ENCODE measurements around the gene HLCS. TPM values are rescaled to one million over a fixed set of nuclear protein-coding genes. Genes with fewer than 3 reads are reported as not detected.

Gene HLCS
- total RNA-seq, 1 experiment from 2014 or later, result 12.7 TPM

- H3K27me3 Mint-ChIP-seq (ENCODE audit: low read depth), result no peaks in the 10 kb centered on the region
- Histone ChIP-seq H3K56ac (ENCODE audit: insufficient read length, low read depth, low read length) (no peak overlapping the region), H2AK5ac (ENCODE audit: insufficient read length, low read length) (no peak overlapping the region), H3T11ph (ENCODE audit: low read length) (no peak overlapping the region), H2AFZ (ENCODE audit: low read length) (no peak overlapping the region), H3K4me2 (ENCODE audit: insufficient read depth, insufficient read length, low read length) (no peak overlapping the region), H2BK15ac (ENCODE audit: low read depth, low read length) (no peak overlapping the region), H3K79me1 (ENCODE audit: insufficient read depth, low read depth, low read length, poor library complexity, severe bottlenecking) (no peaks in the 10 kb centered on the region), H4K8ac (replicated peaks; ENCODE audit: insufficient read length, low read depth, low read length) (no peak overlapping the region), H3K4ac (ENCODE audit: low read depth, low read length) (no peak overlapping the region), H3K23me2 (ENCODE audit: insufficient read length, low read depth, low read length, poor library complexity, severe bottlenecking) (peaks cover 3% of the 10 kb centered on the region), H3K4me1 (ENCODE audit: insufficient read depth, low read length) (no peaks in the 10 kb centered on the region; the same call in 1 of the 2 replicates), H4K91ac (ENCODE audit: insufficient read length, low read depth, low read length) (no peak overlapping the region), H2BK20ac (ENCODE audit: low read depth, low read length, poor library complexity, severe bottlenecking) (no peak overlapping the region), H3K9ac (ENCODE audit: extremely low read depth, insufficient read length, low read length) (no peak overlapping the region), H4K20me1 (ENCODE audit: control insufficient read depth, insufficient read depth, insufficient read length) (no peaks in the 10 kb centered on the region), H3K9me3 (ENCODE audit: control insufficient read depth, low read depth, low read length) (no peaks in the 10 kb centered on the region), H3K14ac (ENCODE audit: insufficient read depth, low read length) (no peak overlapping the region), H2BK120ac (ENCODE audit: low read depth, low read length, poor library complexity, severe bottlenecking) (no peak overlapping the region), H2BK12ac (ENCODE audit: insufficient read length, low read depth, low read length) (no peak overlapping the region), H3K27ac (ENCODE audit: insufficient read length, low read depth, low read length) (no peak overlapping the region), H2BK5ac (ENCODE audit: insufficient read length, low read length) (no peak overlapping the region), H3K79me2 (ENCODE audit: insufficient read depth, low read length) (no peaks in the 10 kb centered on the region), H4K5ac (ENCODE audit: insufficient read length, low read depth, low read length) (no peak overlapping the region), H3K18ac (ENCODE audit: insufficient read length, low read depth, low read length) (no peak overlapping the region), H3K27me3 (ENCODE audit: insufficient read depth, low read length) (no peaks in the 10 kb centered on the region), H3K23ac (ENCODE audit: insufficient read length, low read depth, low read length) (no peak overlapping the region)
- peaks cover 19 to 20% of the 10 kb centered on the region in 2 experiments for H3K4me1 Mint-ChIP-seq
- no peak overlapping the region for H3K4me3 Mint-ChIP-seq
- H3K36me3 Mint-ChIP-seq (ENCODE audit: insufficient read depth in 1 of 3, low read depth in 3 of 3), result peaks cover 0 to 10% (median 4%) of the 10 kb centered on the region in 3 experiments; a peak in 5 of 7 replicates
- WGBS (ENCODE audit: extremely low coverage, insufficient read length, low lambda C conversion rate), result no CpG with 5 or more reads among the region's 4 CpGs
- no peak for TF ChIP-seq CTCF (conservative IDR thresholded peaks at IDR 0.05)
- DNase-seq, result no peak
- no peak overlapping the region for H3K27ac Mint-ChIP-seq
- no peaks in the 10 kb centered on the region for H3K9me3 Mint-ChIP-seq
These were observed 2.1 kb downstream of the HLCS start for GRCh38 chr21:36964398-36964797.

Data from H9 (cell line).